ENCODE results near the gene INSYN2A.

The INSYN2A gene

GRCh38 chr10:127168261-127168660 lies 28.1 kb downstream of the INSYN2A start:
- H3K27ac ChIP-seq = no peak overlapping the region
- no peak for TF ChIP-seq CTCF (conservative IDR thresholded peaks at IDR 0.05)
- no peak for TF ChIP-seq ZFX (IDR thresholded peaks at IDR 0.05)

GRCh38 chr10:127162841-127163240 lies 33.5 kb downstream of the INSYN2A start:
- TF ChIP-seq ZFX (IDR thresholded peaks at IDR 0.05) (no peak), CTCF (conservative IDR thresholded peaks at IDR 0.05) (no peak)

GRCh38 chr10:127161482-127161881 lies 34.9 kb downstream of the INSYN2A start:
- H3K27ac ChIP-seq = no peak overlapping the region
- TF ChIP-seq CTCF (conservative IDR thresholded peaks at IDR 0.05) (no peak), ZFX (IDR thresholded peaks at IDR 0.05) (no peak)

More at GRCh38 chr10:127162841-127163240, 33.5 kb downstream of the INSYN2A start:
- peak overlapping the region; percentile 10; the same call in 1 of the 2 replicates for H3K27ac ChIP-seq

GRCh38 chr10:127159648-127160245 lies 36.6 kb downstream of the INSYN2A start:
- no peak overlapping the region for H3K27ac ChIP-seq
- TF ChIP-seq ZFX (IDR thresholded peaks at IDR 0.05) (no peak), CTCF (conservative IDR thresholded peaks at IDR 0.05) (no peak)

GRCh38 chr10:127158662-127159061 lies 37.7 kb downstream of the INSYN2A start:
- TF ChIP-seq CTCF (conservative IDR thresholded peaks at IDR 0.05) = no peak
- TF ChIP-seq ZFX (IDR thresholded peaks at IDR 0.05) = no peak
- H3K27ac ChIP-seq = no peak overlapping the region

- TF ChIP-seq CTCF (conservative IDR thresholded peaks at IDR 0.05) (no peak), ZFX (IDR thresholded peaks at IDR 0.05) (no peak)
- H3K27ac ChIP-seq = no peak overlapping the region
Observed at GRCh38 chr10:127157506-127158200, 38.7 kb downstream of the INSYN2A start.

GRCh38 chr10:127157089-127157488 lies 39.3 kb downstream of the INSYN2A start:
- TF ChIP-seq ZFX (IDR thresholded peaks at IDR 0.05) (no peak), CTCF (conservative IDR thresholded peaks at IDR 0.05) (no peak)
- no peak overlapping the region for H3K27ac ChIP-seq

Measured in C4-2B (cell line).